22Rv1 (cell line): ENCODE results near the gene KRTAP10-12.

Source experiments
- CTCF ChIP-seq: fragments of 450-650 bp; IDR thresholded peaks from 2 replicates; pipeline ENCODE4 v1.5.1; 2017; ENCODE audit warnings: mild to moderate bottlenecking
- ZFX ChIP-seq: fragments of 450-650 bp; IDR thresholded peaks from 2 replicates; pipeline ENCODE4 v1.6.1; 2017; ENCODE audit warnings: antibody characterized with exemption, borderline replicate concordance

- TF ChIP-seq CTCF (no peak), ZFX (no peak)
Observed at GRCh38 chr21:44670642-44671432, 26.1 kb upstream of the KRTAP10-12 start.
